ENCODE measurements around the gene TAS2R60.
"Not testable (repeated sequence)": the region's sequence is repeated elsewhere in the genome, so short reads cannot be mapped to it uniquely, and the experiment has no call there.

Gene TAS2R60

DNA sequence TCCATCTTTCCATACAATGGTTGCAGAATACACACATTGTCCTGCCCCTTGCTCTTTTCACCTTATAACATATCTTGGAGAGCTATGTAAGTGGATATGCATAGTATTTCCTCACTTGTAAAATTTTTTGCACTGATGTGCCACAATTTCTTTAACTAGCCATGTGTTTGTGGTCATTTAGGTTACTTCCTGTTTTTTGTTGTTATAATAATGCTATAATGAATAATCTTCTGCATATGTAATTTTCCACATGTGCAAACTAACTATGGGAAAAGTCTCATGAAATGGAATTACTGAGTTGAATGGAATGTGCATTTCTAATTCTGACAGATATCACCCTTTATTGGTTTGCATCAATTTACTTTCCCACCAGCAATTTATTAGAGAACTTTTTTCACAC lies 37.2 kb downstream of the TAS2R60 start:
- no peak for TF ChIP-seq CTCF (IDR thresholded peaks at IDR 0.05; ENCODE audit: low read length, missing control alignments)
- no peak for DNase-seq (ENCODE audit: low read depth)

GRCh38 chr7:143484119-143484518 lies 40.9 kb downstream of the TAS2R60 start:
- DNase-seq (ENCODE audit: low read depth), result no peak
- no peak for TF ChIP-seq CTCF (IDR thresholded peaks at IDR 0.05; ENCODE audit: low read length, missing control alignments)
- H3K4me3 ChIP-seq (replicated peaks; ENCODE audit: low read depth, low read length), result no peak overlapping the region

More for the DNA sequence above, 37.2 kb downstream of the TAS2R60 start:
- no peak overlapping the region for H3K4me3 ChIP-seq (replicated peaks; ENCODE audit: low read depth, low read length)

GRCh38 chr7:143485094-143485493 lies 41.8 kb downstream of the TAS2R60 start:
- DNase-seq (ENCODE audit: low read depth), result no peak
- H3K4me3 ChIP-seq (replicated peaks; ENCODE audit: low read depth, low read length), result no peak overlapping the region
- TF ChIP-seq CTCF (IDR thresholded peaks at IDR 0.05; ENCODE audit: low read length, missing control alignments), result no peak

GRCh38 chr7:143485500-143485899 lies 42.2 kb downstream of the TAS2R60 start:
- no peak overlapping the region for H3K4me3 ChIP-seq (replicated peaks; ENCODE audit: low read depth, low read length)
- DNase-seq (ENCODE audit: low read depth), result no peak
- no peak for TF ChIP-seq CTCF (IDR thresholded peaks at IDR 0.05; ENCODE audit: low read length, missing control alignments)

- H3K4me3 ChIP-seq (replicated peaks; ENCODE audit: low read depth, low read length); DNase-seq (ENCODE audit: low read depth): not testable (repeated sequence)
These were observed 43.0 kb downstream of the TAS2R60 start for GRCh38 chr7:143486266-143486665.

DNA sequence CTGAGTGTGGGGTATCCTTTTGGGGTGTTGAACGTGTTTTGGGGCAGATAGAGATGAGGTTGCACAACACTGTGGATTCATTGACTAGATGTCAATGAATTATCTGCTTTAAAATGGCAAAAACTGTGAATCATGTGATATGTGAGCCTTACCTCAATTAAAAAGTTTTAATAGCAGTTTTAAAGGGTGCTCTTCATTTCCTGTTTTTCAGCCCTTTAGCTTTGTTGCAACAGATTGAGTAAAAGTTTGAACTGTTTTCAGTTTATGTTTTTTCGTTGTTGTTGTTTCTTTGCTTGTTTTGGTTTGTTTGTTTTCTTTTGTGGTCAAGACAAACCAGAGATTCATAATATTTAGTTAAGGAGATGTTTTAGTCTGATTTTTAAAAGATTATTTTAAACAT lies 43.8 kb downstream of the TAS2R60 start:
- no peak overlapping the region for H3K4me3 ChIP-seq (replicated peaks; ENCODE audit: low read depth, low read length)
- TF ChIP-seq CTCF (IDR thresholded peaks at IDR 0.05; ENCODE audit: low read length, missing control alignments), result no peak
- no peak for DNase-seq (ENCODE audit: low read depth)

DNA sequence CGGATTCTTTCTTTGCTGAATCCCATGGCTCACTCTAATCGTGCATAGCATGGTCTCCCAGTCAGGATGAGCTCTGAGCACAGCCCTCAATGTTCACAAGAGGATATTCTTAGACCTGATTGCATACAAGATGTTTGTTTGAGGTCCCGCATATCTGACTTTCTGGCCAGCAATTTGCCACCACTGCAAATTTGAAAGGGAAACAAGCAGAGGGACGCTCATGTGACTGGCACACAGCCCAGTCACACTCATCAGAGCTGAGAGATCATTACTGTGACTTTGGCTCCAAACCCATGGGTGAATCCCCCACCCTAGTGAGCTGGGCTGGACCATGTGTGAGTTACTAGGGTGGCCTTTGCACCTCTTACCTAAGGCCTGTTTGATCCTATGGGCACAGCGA lies 44.3 kb downstream of the TAS2R60 start:
- no peak overlapping the region for H3K4me3 ChIP-seq (replicated peaks; ENCODE audit: low read depth, low read length)
- no peak for DNase-seq (ENCODE audit: low read depth)
- no peak for TF ChIP-seq CTCF (IDR thresholded peaks at IDR 0.05; ENCODE audit: low read length, missing control alignments)

All from fibroblast of pulmonary artery (primary cell).